GM21825 (cell line): ENCODE data around the gene NKG7.
"Not testable (repeated sequence)": the region's sequence is repeated elsewhere in the genome, so short reads cannot be mapped to it uniquely, and the experiment has no call there.

Experiments
- ATAC-seq: cut with Tn5 transposase; IDR thresholded peaks from one replicate; pipeline ENCODE4 v1.9.1; 2021; ENCODE audit warnings: mild to moderate bottlenecking, moderate library complexity; ENCODE audit not compliant: unreplicated experiment

The NKG7 gene

GRCh38 chr19:51372649-51373504 is at the start of gene NKG7:
NKG7 (minus strand) TSS chr19:51372654; CDS start chr19:51372535, 119 bp downstream.
- no peak for ATAC-seq

GRCh38 chr19:51422053-51422448 is 49.6 kb upstream of the NKG7 start:
- no peak for ATAC-seq

- ATAC-seq: no peak
Observed at GRCh38 chr19:51421229-51422052, 49.0 kb upstream of the NKG7 start.

GRCh38 chr19:51420511-51420910 is 48.1 kb upstream of the NKG7 start:
- not testable (repeated sequence) for ATAC-seq

GRCh38 chr19:51418707-51419106 is 46.3 kb upstream of the NKG7 start:
- no peak for ATAC-seq

GRCh38 chr19:51417810-51418157 is 45.3 kb upstream of the NKG7 start:
- peak; percentile 39 for ATAC-seq

- ATAC-seq: peak; percentile 39
Observed at GRCh38 chr19:51417107-51417809, 44.8 kb upstream of the NKG7 start, which contains the start of gene SIGLEC10. SIGLEC10 (minus strand) TSS chr19:51417642; CDS start chr19:51417581, 61 bp downstream.

GRCh38 chr19:51416422-51416821 is 44.0 kb upstream of the NKG7 start:
- not testable (repeated sequence) for ATAC-seq

- ATAC-seq: no peak
Observed at GRCh38 chr19:51415187-51415586, 42.7 kb upstream of the NKG7 start.

- ATAC-seq: no peak
Observed at GRCh38 chr19:51410950-51411748, 38.7 kb upstream of the NKG7 start.

- no peak for ATAC-seq
Observed at GRCh38 chr19:51407511-51408131, 35.2 kb upstream of the NKG7 start.

GRCh38 chr19:51402117-51402516 is 29.7 kb upstream of the NKG7 start:
- ATAC-seq: no peak

- not testable (repeated sequence) for ATAC-seq
Observed at GRCh38 chr19:51399936-51400335, 27.5 kb upstream of the NKG7 start.

GRCh38 chr19:51399231-51399630 is 26.8 kb upstream of the NKG7 start:
- ATAC-seq: no peak

GRCh38 chr19:51398096-51398704 is 25.7 kb upstream of the NKG7 start:
- no peak for ATAC-seq

GRCh38 chr19:51397453-51397852 is 25.0 kb upstream of the NKG7 start:
- not testable (repeated sequence) for ATAC-seq

- no peak for ATAC-seq
Observed at GRCh38 chr19:51396175-51396574, 23.7 kb upstream of the NKG7 start.

- peak; percentile 82 for ATAC-seq
Observed at GRCh38 chr19:51394050-51394836, 21.8 kb upstream of the NKG7 start.

- no peak for ATAC-seq
Observed at GRCh38 chr19:51392701-51393100, 20.2 kb upstream of the NKG7 start.
